Activated CD4-positive, CD25-positive, alpha-beta regulatory T cell treated with anti-CD3 and anti-CD28 coated beads, Interleukin-2, amount 50 U/mL, for 72 hours (primary cell): ENCODE data around the gene ATP5MG.
A peak's percentile ranks its signal among the peaks of the same experiment; 100 is the strongest.
"Not testable (repeated sequence)": the region's sequence is repeated elsewhere in the genome, so short reads cannot be mapped to it uniquely, and the experiment has no call there.

Experiments
- DNase-seq: peaks from one replicate; pipeline ENCODE4 v3.0.0; 2021

ATP5MG gene

DNA sequence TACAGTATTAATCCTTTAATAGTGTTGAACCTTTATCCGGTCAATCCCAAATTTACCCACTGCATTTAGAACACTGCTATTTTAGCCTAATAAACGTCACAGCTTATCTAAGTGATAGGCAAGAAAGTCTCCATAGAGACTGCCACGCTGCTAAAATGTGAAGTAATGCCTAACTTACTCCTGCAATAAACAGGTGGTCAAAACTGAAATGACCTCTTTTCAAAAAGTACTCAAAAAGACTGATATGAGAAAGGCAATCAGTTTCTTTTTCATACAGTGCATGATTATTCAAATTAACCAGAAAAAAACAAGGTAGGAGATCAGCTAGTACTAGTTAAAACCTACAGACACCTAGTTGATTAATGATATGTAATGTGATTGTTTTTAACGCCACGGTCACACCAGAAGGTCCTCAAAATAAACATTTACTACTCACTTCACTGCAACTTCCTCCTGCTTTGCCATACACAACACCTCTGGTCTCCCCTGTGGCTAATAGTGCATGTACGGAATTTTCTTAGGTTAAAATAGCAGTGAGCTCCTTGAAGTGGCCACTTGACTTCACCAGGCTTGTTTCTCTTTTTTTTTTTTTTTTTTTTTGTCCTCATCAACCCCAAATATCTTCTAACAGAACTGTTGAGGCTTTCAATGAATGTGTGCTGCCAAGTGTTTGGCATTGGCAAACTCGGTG, 8.8 kb downstream of the ATP5MG start:
- DNase-seq: no peak

DNA sequence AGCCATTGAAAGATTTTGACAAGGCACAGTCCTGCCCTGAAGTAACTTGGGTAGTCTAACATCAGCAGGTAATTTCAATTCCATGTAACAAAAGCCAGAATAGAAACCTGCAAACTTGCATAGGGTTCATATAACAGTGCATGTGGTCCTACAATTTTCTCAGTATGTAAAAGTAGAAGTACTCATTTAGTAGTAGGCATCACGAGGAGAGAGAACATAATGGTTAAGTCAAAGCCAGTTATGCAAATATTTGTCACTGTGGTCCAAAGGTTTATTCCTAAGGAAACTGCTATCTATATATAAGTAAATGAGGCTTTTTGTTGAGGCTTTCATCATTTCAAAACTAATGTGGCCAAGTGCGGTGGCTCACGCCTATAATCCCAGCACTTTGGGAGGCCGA, 10.1 kb downstream of the ATP5MG start:
- no peak for DNase-seq

DNA sequence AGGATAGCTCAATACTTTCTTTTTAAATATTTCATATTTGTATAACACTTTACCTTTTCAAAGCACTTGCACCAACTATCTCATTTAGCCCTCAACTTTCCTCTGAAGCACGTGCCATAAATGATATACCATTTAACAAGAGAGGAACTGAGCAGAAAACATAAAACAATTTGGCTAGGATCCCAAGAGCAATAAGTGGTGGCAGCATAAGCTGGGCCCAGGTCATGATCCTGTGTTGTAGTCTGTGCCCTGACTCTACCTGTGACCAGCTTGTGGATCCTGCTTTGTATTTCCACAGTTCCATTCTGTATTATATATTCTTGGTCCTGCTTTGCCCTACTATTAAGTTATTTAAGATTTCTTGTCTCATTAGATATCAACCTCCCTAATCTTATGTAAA, 11.5 kb downstream of the ATP5MG start:
- DNase-seq: no peak

DNA sequence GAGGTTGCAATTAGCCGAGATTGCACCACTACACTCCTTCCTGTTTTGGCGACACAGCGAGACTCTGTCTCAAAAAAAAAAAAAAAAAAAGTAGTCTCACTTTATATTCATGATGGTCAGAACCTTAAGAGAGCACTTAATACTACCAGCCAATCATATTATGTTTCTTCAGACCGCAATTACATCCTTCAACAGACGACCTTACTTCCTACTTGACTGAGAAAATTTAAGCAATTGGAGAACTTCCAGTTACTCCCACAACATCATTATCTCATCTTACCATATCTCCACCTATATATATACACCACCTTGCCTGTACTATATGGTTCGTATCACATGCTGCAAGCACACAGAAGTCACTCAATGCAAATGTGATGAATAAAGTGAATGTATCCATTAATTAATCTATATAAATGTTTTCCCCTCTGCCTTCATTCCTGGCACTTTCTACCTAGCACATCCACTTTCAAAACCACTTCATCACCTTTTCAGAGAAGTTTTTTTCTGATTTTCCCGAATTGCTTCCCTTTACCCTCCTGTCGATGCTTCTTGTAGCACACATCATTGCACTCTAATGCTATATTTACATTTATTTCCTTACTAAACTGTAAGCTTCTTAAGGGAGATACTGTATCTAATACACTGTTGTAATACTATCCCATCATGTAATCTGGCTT, 13.8 kb downstream of the ATP5MG start:
- DNase-seq: no peak

DNA sequence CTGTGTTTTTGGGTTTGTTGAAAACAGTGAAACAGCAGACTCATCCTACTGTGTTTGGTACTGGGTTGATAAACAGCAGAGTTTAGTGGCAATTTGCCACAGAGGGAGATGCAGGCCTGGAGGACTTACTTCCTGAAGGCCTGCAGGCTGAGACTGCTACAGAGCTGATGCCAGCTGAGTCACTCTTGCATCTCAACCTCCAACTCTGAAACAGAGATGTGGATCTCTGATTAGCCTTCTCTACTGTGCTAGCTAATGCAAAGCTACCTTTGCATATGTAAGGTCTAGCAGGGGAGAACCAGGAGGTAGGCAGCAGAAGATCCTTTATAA, 14.3 kb downstream of the ATP5MG start:
- no peak for DNase-seq

DNA sequence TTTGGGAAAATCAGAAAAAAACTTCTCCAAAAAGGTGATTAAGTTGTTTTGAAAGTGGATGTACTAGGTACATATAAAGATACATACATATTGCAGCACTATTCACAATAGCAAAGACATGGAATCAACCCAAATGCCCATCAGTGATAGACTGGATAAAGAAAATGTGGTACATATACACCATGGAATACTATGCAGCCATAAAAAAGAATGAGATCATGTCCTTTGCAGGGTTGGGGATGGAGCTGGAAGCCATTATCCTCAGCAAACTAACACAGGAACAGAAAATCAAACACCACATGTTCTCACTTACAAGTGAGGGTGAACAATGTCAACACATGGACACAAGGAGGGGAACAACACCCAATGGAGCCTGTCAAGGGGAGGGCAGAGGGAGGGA, 15.5 kb downstream of the ATP5MG start:
- DNase-seq: not testable (repeated sequence)

DNA sequence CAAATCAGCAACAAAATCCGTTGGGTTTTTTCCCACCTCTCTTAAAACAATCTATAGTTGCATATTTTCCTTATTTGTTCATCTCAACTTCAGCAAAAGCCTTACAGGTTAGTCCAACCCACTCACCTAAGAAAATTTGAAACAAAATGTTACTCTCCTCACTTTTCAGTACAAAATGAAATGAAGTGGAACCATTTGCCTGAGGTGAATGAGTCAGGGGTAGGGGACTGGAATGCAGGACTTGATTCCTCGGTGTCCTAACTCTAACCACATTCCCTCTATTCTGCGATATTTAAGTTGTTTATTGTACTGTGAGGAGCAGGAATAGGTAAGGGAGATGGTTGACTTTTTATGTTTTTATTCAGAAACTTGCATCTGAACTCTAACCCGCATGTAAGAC, 16.4 kb downstream of the ATP5MG start:
- no peak for DNase-seq

DNA sequence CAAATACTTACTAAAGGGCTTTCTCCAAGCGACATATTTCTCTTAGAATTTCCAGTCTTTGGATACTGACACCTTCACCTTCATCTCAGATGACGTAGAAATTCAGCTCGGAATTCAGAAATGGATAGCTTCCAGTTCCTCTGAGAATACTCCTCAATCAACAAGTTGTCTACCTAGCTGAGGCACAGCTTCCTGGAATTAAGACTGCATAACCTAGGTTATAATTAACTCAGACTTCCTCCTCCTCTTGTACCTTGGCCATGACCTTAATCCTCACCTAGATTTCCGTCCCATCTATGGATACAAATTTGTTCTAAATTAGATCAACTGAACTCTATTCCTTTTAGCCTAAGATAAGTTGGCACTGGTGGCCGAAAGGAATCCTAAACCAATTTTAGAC, 17.4 kb downstream of the ATP5MG start:
- DNase-seq: no peak

DNA sequence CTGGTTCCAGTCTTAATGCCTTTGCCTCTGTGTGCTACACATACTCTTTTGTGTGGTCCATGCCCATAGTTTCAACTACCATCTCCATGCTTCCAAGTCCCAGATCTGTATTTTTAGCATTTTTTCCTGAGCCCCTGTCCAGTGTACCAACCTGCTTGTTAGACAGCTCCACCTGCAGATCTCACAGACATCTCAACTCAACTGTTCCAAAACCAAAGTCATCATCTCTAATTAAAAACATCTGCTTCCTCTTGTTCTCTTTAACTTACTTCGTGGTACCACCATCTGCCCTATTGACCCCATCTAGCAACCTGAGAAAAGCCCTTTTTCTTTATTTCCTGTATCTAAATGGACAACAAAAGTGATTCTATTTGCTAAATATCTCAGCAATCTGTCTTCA, 26.3 kb downstream of the ATP5MG start:
- DNase-seq: no peak

DNA sequence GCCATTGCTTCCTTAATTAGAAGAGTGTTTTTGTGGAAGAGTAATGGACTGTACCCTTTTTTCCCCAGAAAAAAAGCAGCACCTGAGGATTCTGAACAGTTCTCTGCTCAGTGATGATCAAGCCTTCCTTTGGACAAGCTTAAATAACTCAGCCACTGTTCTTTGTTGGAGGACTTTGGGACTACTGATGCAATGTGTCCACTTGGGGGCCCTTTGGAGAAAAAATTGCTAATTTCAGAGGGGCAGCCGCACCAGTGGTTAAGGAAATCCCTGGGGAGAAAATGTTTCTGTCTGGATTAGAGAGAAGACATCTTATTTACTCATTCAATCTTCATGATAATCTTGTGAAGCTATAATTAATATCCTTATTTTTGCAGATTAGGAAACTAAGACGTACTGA, 29.6 kb downstream of the ATP5MG start:
- no peak for DNase-seq

DNA sequence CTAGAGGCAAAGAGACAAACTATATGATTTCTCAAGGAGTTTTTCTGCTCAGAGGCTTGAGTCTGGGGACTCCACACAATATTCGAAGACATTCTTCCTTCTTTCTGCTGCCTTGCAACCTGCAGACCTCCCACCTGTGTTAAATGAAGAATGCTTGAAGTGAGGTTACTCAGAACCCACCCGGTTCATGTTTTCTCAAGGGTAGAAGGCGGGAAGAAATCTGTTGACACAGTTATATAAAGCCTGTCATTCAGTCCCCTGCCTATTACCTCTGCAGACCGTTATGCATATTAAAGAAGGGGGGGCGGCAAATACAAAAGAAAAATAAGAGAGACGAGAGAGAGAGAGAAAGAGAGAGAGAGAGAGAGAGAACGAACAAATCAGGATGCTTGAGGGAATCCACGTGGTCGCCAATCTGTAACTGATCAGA, 32.7 kb downstream of the ATP5MG start:
- DNase-seq: no peak

DNA sequence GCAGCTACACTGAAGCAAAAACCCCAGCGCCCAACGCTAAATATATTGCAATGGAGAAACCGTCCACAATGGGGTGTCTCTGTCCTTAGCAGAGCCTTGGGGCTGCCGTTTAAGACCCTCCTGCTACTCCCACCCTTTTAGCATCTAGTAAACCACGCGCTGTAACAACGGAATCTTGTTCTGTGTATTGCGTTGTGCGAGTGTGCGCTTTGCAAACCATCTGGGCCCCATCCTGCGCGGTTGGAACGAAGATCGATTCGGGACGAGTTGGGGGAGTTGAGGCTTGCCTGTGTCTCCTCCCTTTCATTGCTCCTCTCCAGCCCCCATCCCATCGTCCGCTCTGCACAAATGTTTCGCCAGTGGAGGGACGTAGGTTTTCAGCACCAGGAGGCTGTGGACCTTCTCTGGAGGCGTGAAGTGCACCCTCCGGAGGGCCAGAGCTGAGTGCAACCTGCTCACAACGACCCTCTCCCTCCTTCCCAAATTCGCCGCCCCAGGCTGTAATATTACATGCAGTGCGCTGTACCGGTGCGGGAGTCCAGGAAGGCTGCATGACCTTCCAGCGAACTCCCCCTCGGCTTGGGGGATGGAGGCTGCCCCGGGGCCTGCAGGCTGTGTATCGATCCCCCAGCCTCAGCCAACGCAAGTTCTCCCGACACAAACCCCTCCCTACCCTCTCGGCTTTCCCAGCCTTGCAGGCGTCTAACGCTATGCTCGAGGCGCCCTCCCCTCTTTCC, 33.3 kb downstream of the ATP5MG start:
- peak; percentile 43 for DNase-seq

DNA sequence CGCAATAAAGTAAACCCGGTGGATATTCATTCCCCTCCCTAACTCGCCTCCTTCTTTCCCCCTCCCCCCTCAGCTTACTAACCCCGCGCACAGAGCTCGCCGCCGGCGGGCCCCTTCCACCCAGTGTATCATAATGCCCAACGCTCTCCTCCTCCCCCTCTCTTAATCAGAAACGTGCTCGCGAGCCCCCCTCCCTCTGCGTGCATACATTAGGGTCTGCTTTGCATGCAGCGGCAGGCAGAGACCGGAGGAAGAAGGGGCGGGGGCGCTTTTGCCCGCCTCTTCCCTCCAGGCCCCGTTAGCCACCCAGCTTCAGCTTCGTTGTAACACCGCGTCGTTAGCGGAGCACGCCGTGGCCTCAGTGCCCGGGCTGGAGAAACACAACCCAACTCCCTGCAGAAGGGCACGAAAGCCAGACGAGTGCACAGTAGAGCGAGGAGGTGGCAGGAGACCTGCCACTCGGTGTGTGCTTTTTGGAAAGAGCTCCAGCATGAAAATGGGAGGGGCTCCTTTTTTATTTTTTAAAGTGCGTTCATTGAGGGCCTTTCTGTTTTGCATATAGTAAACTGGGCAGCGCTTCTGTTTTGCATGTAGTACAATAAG, 34.0 kb downstream of the ATP5MG start:
- DNase-seq: peak; percentile 64

DNA sequence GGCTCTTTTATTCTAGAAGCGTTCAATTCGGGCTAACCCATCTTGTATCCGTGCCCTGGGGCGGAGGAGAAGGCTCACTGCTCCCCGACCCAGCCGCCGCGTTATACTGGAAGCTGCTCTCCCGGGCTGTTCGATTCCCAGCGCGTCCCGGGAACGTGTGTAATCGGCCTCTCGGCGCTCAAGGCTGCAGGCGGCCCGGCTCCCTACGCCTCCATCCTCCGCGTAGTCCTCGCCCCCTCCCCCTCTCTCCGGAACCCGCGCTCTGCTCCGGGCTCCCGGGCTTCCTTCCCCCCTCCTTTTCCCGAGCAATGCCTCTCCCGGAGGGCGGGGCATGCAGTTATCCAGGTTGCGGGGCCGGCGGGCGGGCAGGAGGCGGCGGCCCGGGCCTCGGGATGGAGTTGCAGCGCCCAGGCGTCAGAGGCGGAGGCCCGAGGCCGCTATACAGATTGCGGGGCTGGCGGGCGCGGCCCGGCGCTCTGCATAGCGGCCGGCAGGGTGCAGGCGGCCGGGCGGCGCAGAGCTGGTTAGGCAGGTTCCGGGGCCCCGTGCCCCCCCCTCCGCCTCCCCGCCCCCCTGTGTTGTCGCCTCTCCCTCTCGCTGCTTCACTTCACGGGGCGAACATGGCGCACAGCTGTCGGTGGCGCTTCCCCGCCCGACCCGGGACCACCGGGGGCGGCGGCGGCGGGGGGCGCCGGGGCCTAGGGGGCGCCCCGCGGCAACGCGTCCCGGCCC, 34.7 kb downstream of the ATP5MG start, which contains the start of gene KMT2A:
Gene KMT2A, plus strand, starts transcription at position 600 of the 732 bp plus-strand sequence. Its CDS starts 21 bp downstream, at position 621.
- DNase-seq: peak; percentile 92

DNA sequence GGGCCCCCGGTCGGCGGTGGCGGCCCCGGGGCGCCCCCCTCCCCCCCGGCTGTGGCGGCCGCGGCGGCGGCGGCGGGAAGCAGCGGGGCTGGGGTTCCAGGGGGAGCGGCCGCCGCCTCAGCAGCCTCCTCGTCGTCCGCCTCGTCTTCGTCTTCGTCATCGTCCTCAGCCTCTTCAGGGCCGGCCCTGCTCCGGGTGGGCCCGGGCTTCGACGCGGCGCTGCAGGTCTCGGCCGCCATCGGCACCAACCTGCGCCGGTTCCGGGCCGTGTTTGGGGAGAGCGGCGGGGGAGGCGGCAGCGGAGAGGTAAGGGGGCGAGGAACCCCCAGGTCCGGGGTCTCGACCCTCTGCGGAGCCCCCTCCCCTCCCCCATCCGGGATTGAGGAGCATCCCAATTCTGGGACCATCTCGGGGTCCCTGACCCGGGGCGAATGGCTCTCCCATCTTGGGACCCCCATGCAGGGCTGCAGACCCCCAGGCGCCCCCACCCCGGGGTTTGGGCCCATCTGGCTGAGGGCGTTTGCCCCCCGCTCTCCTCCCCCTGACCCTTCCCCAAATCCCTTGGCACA, 35.3 kb downstream of the ATP5MG start:
- DNase-seq: peak; percentile 58

DNA sequence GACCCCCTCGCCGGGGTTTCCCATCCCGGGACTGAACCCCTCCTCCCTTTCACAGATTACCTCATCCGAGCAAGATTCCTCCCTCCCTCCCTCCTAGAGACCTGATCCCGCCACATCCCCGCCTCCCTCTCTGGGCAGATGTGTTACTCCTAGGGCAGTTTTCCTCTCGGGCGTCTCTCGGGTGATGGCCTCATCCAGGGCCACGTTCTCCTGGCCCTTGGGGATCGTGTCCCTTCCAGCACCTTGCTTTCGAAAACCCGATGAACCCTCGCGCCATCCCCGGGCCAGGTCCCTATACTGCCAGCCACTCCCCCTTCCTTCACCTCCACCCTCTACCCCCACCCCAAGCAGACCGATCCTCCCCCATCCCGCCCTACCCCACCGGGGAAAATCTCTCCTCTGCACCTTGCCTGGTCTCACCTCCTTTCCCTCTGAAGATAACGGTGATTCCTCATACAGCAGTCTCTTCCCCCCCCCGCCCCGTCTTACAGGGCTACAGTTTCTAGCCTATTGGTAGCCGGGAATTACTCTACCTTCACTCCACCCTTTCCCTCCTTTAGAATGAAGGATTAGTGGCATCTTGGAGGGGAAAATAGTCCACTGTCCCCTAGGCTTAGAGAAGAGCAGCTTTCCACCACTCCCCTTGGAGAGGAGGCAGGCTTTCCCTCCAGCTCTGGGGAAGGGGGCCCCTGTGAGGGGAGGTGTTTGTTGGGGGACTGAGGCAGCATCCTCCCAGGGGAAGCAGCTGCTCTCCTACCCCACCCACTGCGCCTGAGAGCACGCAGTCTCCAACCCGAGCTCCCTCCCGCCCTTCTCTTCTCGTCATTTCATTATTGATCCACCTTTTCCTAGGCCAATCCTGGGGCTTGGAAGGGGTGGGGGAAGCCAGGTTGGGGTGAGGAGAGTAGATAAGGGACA, 36.1 kb downstream of the ATP5MG start:
- peak; percentile 48 for DNase-seq

DNA sequence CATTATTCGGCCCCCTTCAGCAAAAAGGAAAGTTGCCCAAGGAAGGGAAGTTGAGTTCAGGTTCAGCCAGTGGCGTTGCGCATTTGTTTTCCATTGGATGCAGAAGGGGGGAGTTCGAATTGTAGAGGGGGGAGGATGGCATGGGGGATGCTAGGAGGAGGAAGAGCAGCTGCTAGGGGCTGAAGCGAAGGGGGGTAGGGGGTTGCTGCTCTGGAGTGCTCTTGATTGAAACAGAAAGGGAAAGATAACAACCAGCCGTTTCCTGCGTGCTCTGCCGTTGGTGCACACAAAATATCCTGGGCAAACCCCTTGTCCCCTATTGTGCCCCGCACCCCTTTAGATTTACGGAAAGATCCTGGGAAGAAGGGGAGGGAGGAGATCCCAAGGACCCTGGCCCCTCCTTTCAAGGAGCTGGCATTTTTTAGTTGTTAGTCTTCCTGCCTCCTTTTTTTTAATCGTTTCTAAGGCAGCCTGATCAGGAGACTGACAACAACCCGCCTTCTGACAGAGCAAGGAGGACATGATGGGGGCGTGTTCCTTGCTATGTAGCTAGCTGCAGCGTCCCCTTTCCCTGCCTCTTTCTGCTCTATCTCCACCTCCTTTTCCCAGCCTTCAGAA, 37.0 kb downstream of the ATP5MG start:
- peak; percentile 41 for DNase-seq

DNA sequence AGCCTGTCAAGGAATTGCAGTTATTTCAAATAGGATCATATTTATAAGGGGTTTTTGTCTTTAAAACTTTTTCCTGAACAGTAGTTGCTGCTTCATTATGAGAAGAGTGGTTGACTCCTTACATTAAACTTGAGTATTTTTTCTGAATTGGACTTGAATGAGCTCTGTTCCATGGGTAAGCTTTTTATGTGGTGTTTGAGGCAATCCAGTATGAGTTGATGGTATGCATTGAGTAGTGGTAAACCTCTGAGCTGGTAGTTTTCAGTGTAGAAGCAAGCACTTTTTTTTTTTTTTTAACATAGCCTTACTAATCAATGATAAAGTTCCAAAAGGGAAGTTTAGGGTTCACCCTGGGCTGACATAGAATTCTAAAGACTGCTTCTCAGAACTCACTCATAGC, 38.2 kb downstream of the ATP5MG start:
- no peak for DNase-seq

DNA sequence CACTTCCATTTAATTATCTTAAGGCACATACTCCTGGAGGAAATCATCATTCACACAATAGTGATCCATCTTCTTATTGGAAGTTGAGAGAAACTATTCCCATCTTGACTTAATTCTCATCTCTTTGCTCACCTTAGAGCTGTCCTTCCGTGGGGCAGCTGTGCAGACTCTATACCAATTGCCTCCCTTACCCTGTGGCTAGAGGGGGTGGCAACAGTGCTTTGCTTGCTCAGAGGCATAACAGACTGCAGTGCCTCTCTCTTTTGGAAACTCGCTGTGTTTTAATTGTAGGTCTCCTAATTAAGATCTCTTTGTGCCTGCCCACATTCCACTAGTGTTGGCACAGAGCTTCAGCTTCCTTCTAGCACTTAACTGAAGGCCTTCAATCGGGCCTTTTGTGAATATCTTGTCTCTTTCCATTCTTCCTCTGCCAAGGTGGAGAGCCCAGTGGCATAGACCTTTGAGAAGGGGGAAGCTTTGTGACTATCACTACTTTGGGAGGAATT, 40.4 kb downstream of the ATP5MG start:
- DNase-seq: no peak

DNA sequence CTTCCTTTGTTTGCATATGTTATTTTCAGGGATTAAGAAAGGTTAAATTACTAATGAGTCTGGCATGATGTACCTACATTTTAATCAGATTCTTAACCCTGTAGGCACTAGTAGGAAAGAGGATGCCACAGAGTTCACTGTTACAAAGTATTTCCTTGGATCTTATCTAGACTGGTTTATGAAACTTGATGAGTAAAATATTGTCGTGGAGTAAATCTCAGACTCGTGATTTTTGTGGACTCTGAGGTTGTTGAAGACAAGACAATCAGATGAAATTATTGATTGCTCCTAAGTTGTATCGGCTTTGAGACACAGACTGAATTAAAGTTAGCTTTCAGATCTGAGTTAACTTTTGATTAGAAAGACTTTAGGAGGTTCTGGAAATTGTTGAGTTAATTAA, 40.9 kb downstream of the ATP5MG start:
- DNase-seq: no peak
